ENCODE measurements around the gene SBSN.

Gene SBSN

GRCh38 chr19:35506011-35506410 lies 22.1 kb downstream of the SBSN start:
- peaks cover 25% of the 10 kb centered on the region for H3K36me3 ChIP-seq (ENCODE audit: control insufficient read depth, insufficient read depth, low read length)
- WGBS (ENCODE audit: insufficient coverage, insufficient read length), result no CpG with 5 or more reads among the region's 7 CpGs
- H3K27ac ChIP-seq (ENCODE audit: low read length), result no peak overlapping the region
- H3K4me1 ChIP-seq (ENCODE audit: control insufficient read depth, insufficient read depth, low read length), result peaks cover 5% of the 10 kb centered on the region; the same call in 1 of the 2 replicates
- no peaks in the 10 kb centered on the region for H3K27me3 ChIP-seq (ENCODE audit: control insufficient read depth, insufficient read depth, low read length)
- H3K9me3 ChIP-seq (ENCODE audit: control insufficient read depth, insufficient read depth, low read length), result no peaks in the 10 kb centered on the region
- H3K4me3 ChIP-seq (ENCODE audit: low read length), result no peak overlapping the region
- DNase-seq (ENCODE audit: low read depth, low spot score), result no peak

GRCh38 chr19:35502751-35503150 lies 25.4 kb downstream of the SBSN start:
- Histone ChIP-seq H3K4me1 (ENCODE audit: control insufficient read depth, insufficient read depth, low read length) (no peaks in the 10 kb centered on the region), H3K36me3 (ENCODE audit: control insufficient read depth, insufficient read depth, low read length) (peaks cover 46% of the 10 kb centered on the region), H3K27me3 (ENCODE audit: control insufficient read depth, insufficient read depth, low read length) (no peaks in the 10 kb centered on the region)

GRCh38 chr19:35501684-35502083 lies 26.4 kb downstream of the SBSN start:
- Histone ChIP-seq H3K4me3 (ENCODE audit: low read length) (no peak overlapping the region), H3K27me3 (ENCODE audit: control insufficient read depth, insufficient read depth, low read length) (no peaks in the 10 kb centered on the region), H3K27ac (ENCODE audit: low read length) (no peak overlapping the region), H3K9me3 (ENCODE audit: control insufficient read depth, insufficient read depth, low read length) (no peaks in the 10 kb centered on the region), H3K4me1 (ENCODE audit: control insufficient read depth, insufficient read depth, low read length) (no peaks in the 10 kb centered on the region), H3K36me3 (ENCODE audit: control insufficient read depth, insufficient read depth, low read length) (peaks cover 46% of the 10 kb centered on the region)
- no peak for DNase-seq (ENCODE audit: low read depth, low spot score)
- no CpG with 5 or more reads among the region's 15 CpGs for WGBS (ENCODE audit: insufficient coverage, insufficient read length)

More at GRCh38 chr19:35502751-35503150, 25.4 kb downstream of the SBSN start:
- no CpG with 5 or more reads among the region's 4 CpGs for WGBS (ENCODE audit: insufficient coverage, insufficient read length)
- Histone ChIP-seq H3K27ac (ENCODE audit: low read length) (no peak overlapping the region), H3K9me3 (ENCODE audit: control insufficient read depth, insufficient read depth, low read length) (no peaks in the 10 kb centered on the region), H3K4me3 (ENCODE audit: low read length) (no peak overlapping the region)
- DNase-seq (ENCODE audit: low read depth, low spot score), result no peak

GRCh38 chr19:35500611-35501010 lies 27.5 kb downstream of the SBSN start:
- no peaks in the 10 kb centered on the region for H3K4me1 ChIP-seq (ENCODE audit: control insufficient read depth, insufficient read depth, low read length)
- no peak overlapping the region for H3K4me3 ChIP-seq (ENCODE audit: low read length)
- H3K27ac ChIP-seq (ENCODE audit: low read length), result no peak overlapping the region
- no CpG with 5 or more reads among the region's 10 CpGs for WGBS (ENCODE audit: insufficient coverage, insufficient read length)
- no peaks in the 10 kb centered on the region for H3K9me3 ChIP-seq (ENCODE audit: control insufficient read depth, insufficient read depth, low read length)
- no peak for DNase-seq (ENCODE audit: low read depth, low spot score)
- H3K27me3 ChIP-seq (ENCODE audit: control insufficient read depth, insufficient read depth, low read length), result no peaks in the 10 kb centered on the region
- H3K36me3 ChIP-seq (ENCODE audit: control insufficient read depth, insufficient read depth, low read length), result peaks cover 40% of the 10 kb centered on the region

- Histone ChIP-seq H3K4me1 (ENCODE audit: control insufficient read depth, insufficient read depth, low read length) (peaks cover 2% of the 10 kb centered on the region; the same call in 1 of the 2 replicates), H3K27me3 (ENCODE audit: control insufficient read depth, insufficient read depth, low read length) (no peaks in the 10 kb centered on the region), H3K4me3 (ENCODE audit: low read length) (no peak overlapping the region), H3K27ac (ENCODE audit: low read length) (no peak overlapping the region), H3K36me3 (ENCODE audit: control insufficient read depth, insufficient read depth, low read length) (peaks cover 33% of the 10 kb centered on the region), H3K9me3 (ENCODE audit: control insufficient read depth, insufficient read depth, low read length) (no peaks in the 10 kb centered on the region)
- no peak for DNase-seq (ENCODE audit: low read depth, low spot score)
- WGBS (ENCODE audit: insufficient coverage, insufficient read length), result no CpG with 5 or more reads among the region's 9 CpGs
Observed at GRCh38 chr19:35498984-35499527, 29.1 kb downstream of the SBSN start.

- Histone ChIP-seq H3K36me3 (ENCODE audit: control insufficient read depth, insufficient read depth, low read length) (peaks cover 29% of the 10 kb centered on the region), H3K9me3 (ENCODE audit: control insufficient read depth, insufficient read depth, low read length) (no peaks in the 10 kb centered on the region), H3K27ac (ENCODE audit: low read length) (no peak overlapping the region), H3K27me3 (ENCODE audit: control insufficient read depth, insufficient read depth, low read length) (no peaks in the 10 kb centered on the region), H3K4me1 (ENCODE audit: control insufficient read depth, insufficient read depth, low read length) (peaks cover 2% of the 10 kb centered on the region; the same call in 1 of the 2 replicates), H3K4me3 (ENCODE audit: low read length) (no peak overlapping the region)
- DNase-seq (ENCODE audit: low read depth, low spot score), result no peak
- WGBS (ENCODE audit: insufficient coverage, insufficient read length), result no CpG with 5 or more reads among the region's 3 CpGs
Observed at GRCh38 chr19:35498220-35498619, 29.9 kb downstream of the SBSN start.

GRCh38 chr19:35497406-35497805 lies 30.7 kb downstream of the SBSN start:
- no peaks in the 10 kb centered on the region for H3K9me3 ChIP-seq (ENCODE audit: control insufficient read depth, insufficient read depth, low read length)
- no peak overlapping the region for H3K27ac ChIP-seq (ENCODE audit: low read length)
- H3K4me3 ChIP-seq (ENCODE audit: low read length), result no peak overlapping the region
- DNase-seq (ENCODE audit: low read depth, low spot score), result no peak
- H3K27me3 ChIP-seq (ENCODE audit: control insufficient read depth, insufficient read depth, low read length), result no peaks in the 10 kb centered on the region
- peaks cover 26% of the 10 kb centered on the region for H3K36me3 ChIP-seq (ENCODE audit: control insufficient read depth, insufficient read depth, low read length)
- WGBS (ENCODE audit: insufficient coverage, insufficient read length), result no CpG with 5 or more reads among the region's 14 CpGs
- H3K4me1 ChIP-seq (ENCODE audit: control insufficient read depth, insufficient read depth, low read length), result peaks cover 2% of the 10 kb centered on the region; the same call in 1 of the 2 replicates

- H3K27me3 ChIP-seq (ENCODE audit: control insufficient read depth, insufficient read depth, low read length), result no peaks in the 10 kb centered on the region
- no CpG with 5 or more reads among the region's 30 CpGs for WGBS (ENCODE audit: insufficient coverage, insufficient read length)
- no peak overlapping the region for H3K4me3 ChIP-seq (ENCODE audit: low read length)
- no peaks in the 10 kb centered on the region for H3K9me3 ChIP-seq (ENCODE audit: control insufficient read depth, insufficient read depth, low read length)
- H3K27ac ChIP-seq (ENCODE audit: low read length), result no peak overlapping the region
- H3K4me1 ChIP-seq (ENCODE audit: control insufficient read depth, insufficient read depth, low read length), result peaks cover 2% of the 10 kb centered on the region; the same call in 1 of the 2 replicates
- DNase-seq (ENCODE audit: low read depth, low spot score), result no peak
- H3K36me3 ChIP-seq (ENCODE audit: control insufficient read depth, insufficient read depth, low read length), result peaks cover 18% of the 10 kb centered on the region
Observed at GRCh38 chr19:35495107-35496064, 32.7 kb downstream of the SBSN start.

GRCh38 chr19:35493971-35494370 lies 34.1 kb downstream of the SBSN start:
- DNase-seq (ENCODE audit: low read depth, low spot score), result no peak
- H3K27ac ChIP-seq (ENCODE audit: low read length), result no peak overlapping the region
- H3K36me3 ChIP-seq (ENCODE audit: control insufficient read depth, insufficient read depth, low read length), result peaks cover 7% of the 10 kb centered on the region
- no peaks in the 10 kb centered on the region for H3K9me3 ChIP-seq (ENCODE audit: control insufficient read depth, insufficient read depth, low read length)
- H3K27me3 ChIP-seq (ENCODE audit: control insufficient read depth, insufficient read depth, low read length), result no peaks in the 10 kb centered on the region
- no CpG with 5 or more reads among the region's 9 CpGs for WGBS (ENCODE audit: insufficient coverage, insufficient read length)
- H3K4me1 ChIP-seq (ENCODE audit: control insufficient read depth, insufficient read depth, low read length), result peaks cover 2% of the 10 kb centered on the region; the same call in 1 of the 2 replicates
- H3K4me3 ChIP-seq (ENCODE audit: low read length), result no peak overlapping the region

- Histone ChIP-seq H3K27ac (ENCODE audit: low read length) (no peak overlapping the region), H3K27me3 (ENCODE audit: control insufficient read depth, insufficient read depth, low read length) (no peaks in the 10 kb centered on the region), H3K36me3 (ENCODE audit: control insufficient read depth, insufficient read depth, low read length) (no peaks in the 10 kb centered on the region), H3K4me1 (ENCODE audit: control insufficient read depth, insufficient read depth, low read length) (peaks cover 2% of the 10 kb centered on the region; the same call in 1 of the 2 replicates), H3K9me3 (ENCODE audit: control insufficient read depth, insufficient read depth, low read length) (no peaks in the 10 kb centered on the region), H3K4me3 (ENCODE audit: low read length) (no peak overlapping the region)
- no peak for DNase-seq (ENCODE audit: low read depth, low spot score)
- no CpG with 5 or more reads among the region's 9 CpGs for WGBS (ENCODE audit: insufficient coverage, insufficient read length)
Observed at GRCh38 chr19:35491836-35492360, 36.2 kb downstream of the SBSN start.

All from iPS DF 6.9 (cell line).